NCI-H82 treated with DMSO at 0.1 percent for 48 hours (cell line): Measurements from ENCODE around the gene NMU.
"Not testable (repeated sequence)": the region's sequence is repeated elsewhere in the genome, so short reads cannot be mapped to it uniquely, and the experiment has no call there.

Experiments used
- DNase-seq: peaks from one replicate; lab custom pipeline; 2025; ENCODE audit not compliant: unreplicated experiment; lab: John Stamatoyannopoulos, UW

The NMU gene

GRCh38 chr4:55635741-55636655 is at the start of gene NMU:
Gene NMU, minus strand, starts transcription at chr4:55636298. Its CDS starts 106 bp downstream, at chr4:55636192.
- DNase-seq = no peak

GRCh38 chr4:55684276-55684675 is 48.2 kb upstream of the NMU start:
- DNase-seq = no peak

GRCh38 chr4:55682797-55683196 is 46.7 kb upstream of the NMU start:
- DNase-seq = not testable (repeated sequence)

- DNase-seq = peak; percentile 2
These were observed 46.2 kb upstream of the NMU start for GRCh38 chr4:55682295-55682694.

GRCh38 chr4:55681430-55681829 is 45.3 kb upstream of the NMU start:
- no peak for DNase-seq

GRCh38 chr4:55675196-55675793 is 39.2 kb upstream of the NMU start:
- peak; percentile 14 for DNase-seq

- no peak for DNase-seq
These were observed 37.3 kb upstream of the NMU start for GRCh38 chr4:55673424-55673823.

GRCh38 chr4:55671667-55672066 is 35.6 kb upstream of the NMU start:
- no peak for DNase-seq

GRCh38 chr4:55670695-55671094 is 34.6 kb upstream of the NMU start:
- DNase-seq = no peak

GRCh38 chr4:55668449-55668848 is 32.4 kb upstream of the NMU start:
- no peak for DNase-seq

- no peak for DNase-seq
These were observed 30.4 kb upstream of the NMU start for GRCh38 chr4:55666535-55666934.

GRCh38 chr4:55663145-55663544 is 27.0 kb upstream of the NMU start:
- no peak for DNase-seq

- DNase-seq = no peak
These were observed 25.4 kb upstream of the NMU start for GRCh38 chr4:55661398-55662056.

- no peak for DNase-seq
These were observed 22.6 kb upstream of the NMU start for GRCh38 chr4:55658657-55659056.

GRCh38 chr4:55654131-55654530 is 18.0 kb upstream of the NMU start:
- DNase-seq = no peak

- no peak for DNase-seq
These were observed 14.4 kb upstream of the NMU start for GRCh38 chr4:55650483-55650882.

- no peak for DNase-seq
These were observed 1.2 kb upstream of the NMU start for GRCh38 chr4:55637272-55637820.

- DNase-seq = no peak
These were observed 530 bp upstream of the NMU start for GRCh38 chr4:55636656-55636999.

- DNase-seq = no peak
These were observed 816 bp downstream of the NMU start for GRCh38 chr4:55635282-55635681.

- DNase-seq = no peak
These were observed 1.5 kb downstream of the NMU start for GRCh38 chr4:55634417-55635128.

GRCh38 chr4:55633903-55634302 is 2.2 kb downstream of the NMU start:
- no peak for DNase-seq
